Panc1 (cell line): Measurements from ENCODE around the gene SLC6A7. TPM values are rescaled to one million over a fixed set of nuclear protein-coding genes. Genes with fewer than 3 reads are reported as not detected.

Experiments
- ATAC-seq: fragments of 200-7000 bp; cut with Tn5 transposase; 2 replicates; pipeline ENCODE4 v1.9.1; 2020; ENCODE audit warnings: mild to moderate bottlenecking, moderate library complexity
- BruUV-seq: library from RNA; stranded (reverse); fragments of 400-500 nt; replicated peaks from 2 replicates; lab custom pipeline; 2021; lab: Mats Ljungman, UMichigan
- CTCF ChIA-PET: fragments of 300-600 bp; sonication (Branson Sonifier 250); formaldehyde crosslinking; loops from one replicate; lab custom pipeline; 2022; ENCODE audit warnings: antibody characterized with exemption; lab: Charles Lee
- POLR2A ChIA-PET: fragments of 300-600 bp; sonication (Branson Sonifier 250); formaldehyde crosslinking; loops from one replicate; lab custom pipeline; 2022; ENCODE audit warnings: antibody characterized with exemption; lab: Charles Lee
- DNase-seq: peaks from one replicate; pipeline ENCODE4 v3.0.0-alpha.2; 2010; ENCODE audit warnings: low read depth, low spot score
- H3K27ac ChIP-seq: 2 replicates; pipeline ENCODE4 v1.5.1; 2011; ENCODE audit warnings: mild to moderate bottlenecking, low read length, inconsistent platforms
- H3K27me3 ChIP-seq: fragments of 200-500 bp; sonication (Bioruptor generic); 2 replicates; pipeline ENCODE4 v1.6.0; 2014; ENCODE audit warnings: low read length, inconsistent platforms; ENCODE audit not compliant: control insufficient read depth, insufficient read depth
- H3K36me3 ChIP-seq: fragments of 200-500 bp; sonication (Bioruptor generic); 2 replicates; pipeline ENCODE4 v1.5.1; 2014; ENCODE audit warnings: inconsistent platforms, mild to moderate bottlenecking, low read length, moderate library complexity; ENCODE audit not compliant: control insufficient read depth, insufficient read depth
- H3K4me1 ChIP-seq: 2 replicates; pipeline ENCODE4 v1.5.1; 2011; ENCODE audit warnings: inconsistent platforms, mild to moderate bottlenecking, low read length, moderate library complexity; ENCODE audit not compliant: control insufficient read depth, insufficient read depth
- H3K4me3 ChIP-seq, 2 experiments: 2 replicates each; pipeline ENCODE4 v1.5.1; 2011 to 2012; ENCODE audit warnings: low read depth in 2 of 2, low read length in 2 of 2, mild to moderate bottlenecking in 2 of 2, inconsistent platforms in 1 of 2, moderate library complexity in 1 of 2
- H3K9me3 ChIP-seq: fragments of 200-500 bp; sonication (Bioruptor generic); 2 replicates; pipeline ENCODE4 v1.5.1; 2014; ENCODE audit warnings: low read depth, mild to moderate bottlenecking, inconsistent platforms, low read length, moderate library complexity; ENCODE audit not compliant: control insufficient read depth, insufficient read depth
- CTCF ChIP-seq: fragments of 450-650 bp; IDR thresholded peaks from 2 replicates; pipeline ENCODE4 v1.5.1; 2017; ENCODE audit warnings: mild to moderate bottlenecking
- POLR2AphosphoS5 ChIP-seq: IDR thresholded peaks from 2 replicates; pipeline ENCODE4 v1.6.1; 2012; ENCODE audit warnings: mild to moderate bottlenecking, low read depth, low read length, moderate library complexity
- REST ChIP-seq, 2 experiments: IDR thresholded peaks; 2 replicates each; pipeline ENCODE4 v1.6.1; 2011 to 2012; ENCODE audit warnings: low read depth in 2 of 2, control low read depth in 1 of 2, low read length in 1 of 2, mild to moderate bottlenecking in 1 of 2, moderate library complexity in 1 of 2; ENCODE audit not compliant: insufficient read depth in 1 of 2
- SIN3A ChIP-seq: IDR thresholded peaks from 2 replicates; pipeline ENCODE4 v1.6.1; 2012; ENCODE audit warnings: low read depth, mild to moderate bottlenecking, low read length, moderate library complexity, borderline replicate concordance; ENCODE audit not compliant: insufficient read depth
- TCF7L2 ChIP-seq: IDR thresholded peaks from 2 replicates; pipeline ENCODE4 v1.6.1; 2011; ENCODE audit warnings: mild to moderate bottlenecking, low read depth, low read length, inconsistent platforms
- in situ Hi-C: cut with HindIII; loops from 2 replicates; pipeline ENCODE4 v1.10.0; 2016; ENCODE audit warnings: low sequenced_read_pairs, low pct_unique_long_range_greater_than_20kb
- intact Hi-C: fragments of 100-400 bp; cut with micrococcal nuclease; formaldehyde crosslinking; loops from one replicate; pipeline ENCODE4 v1.10.0; 2022; ENCODE audit not compliant: unreplicated experiment
- total RNA-seq: library from RNA; stranded (reverse); gene quantifications from one replicate; pipeline ENCODE4 v1.2.1, GENCODE V29; 2021; ENCODE audit not compliant: unreplicated experiment

SLC6A7 gene
- total RNA-seq, 1 experiment from 2014 or later: not detected

- in situ Hi-C loops: no loop called here
These were observed 53.7 kb downstream of the SLC6A7 start for GRCh38 chr5:150243590-150243989.

GRCh38 chr5:150244209-150244608, 54.3 kb downstream of the SLC6A7 start:
- CTCF ChIA-PET: no interaction called here
- intact Hi-C loops: no loop called here
- in situ Hi-C loops: no loop called here

More at GRCh38 chr5:150243590-150243989, 53.7 kb downstream of the SLC6A7 start:
- no peaks in the 10 kb centered on the region for H3K27me3 ChIP-seq
- TF ChIP-seq SIN3A: no peak
- TF ChIP-seq CTCF: no peak
- no peak for TF ChIP-seq POLR2AphosphoS5
- no peak for TF ChIP-seq REST (IDR thresholded peaks at IDR 0.05; ENCODE audit: insufficient read depth in 1 of 2, low read depth in 2 of 2, low read length in 1 of 2)
- TF ChIP-seq TCF7L2: no peak
- no peak overlapping the region for H3K4me3 ChIP-seq
- ATAC-seq: no peak
- intact Hi-C loops: no loop called here
- DNase-seq: no peak
- no peaks in the 10 kb centered on the region for H3K4me1 ChIP-seq
- no peak overlapping the region for H3K27ac ChIP-seq
- H3K36me3 ChIP-seq: no peaks in the 10 kb centered on the region
- no TSS peak for BruUV-seq
- H3K9me3 ChIP-seq: no peaks in the 10 kb centered on the region
- POLR2A ChIA-PET: no interaction called here
- CTCF ChIA-PET: no interaction called here

More at GRCh38 chr5:150244209-150244608, 54.3 kb downstream of the SLC6A7 start:
- Histone ChIP-seq H3K4me3 (no peak overlapping the region), H3K9me3 (no peaks in the 10 kb centered on the region), H3K27ac (no peak overlapping the region), H3K4me1 (no peaks in the 10 kb centered on the region), H3K36me3 (no peaks in the 10 kb centered on the region), H3K27me3 (no peaks in the 10 kb centered on the region)
- ATAC-seq (no peak), DNase-seq (no peak)
- POLR2A ChIA-PET: no interaction called here
- BruUV-seq: no TSS peak
- TF ChIP-seq TCF7L2 (no peak), SIN3A (no peak), POLR2AphosphoS5 (no peak), REST (IDR thresholded peaks at IDR 0.05; ENCODE audit: insufficient read depth in 1 of 2, low read depth in 2 of 2, low read length in 1 of 2) (no peak), CTCF (no peak)
